ENCODE data around the gene ZDHHC6.

- TF ChIP-seq CTCF (IDR thresholded peaks at IDR 0.05), result peak in 2 of 5 experiments; percentile 9 to 52
- TF ChIP-seq EP300 (IDR thresholded peaks at IDR 0.05), result peak; percentile 23 to 67
- TF ChIP-seq POLR2A (IDR thresholded peaks at IDR 0.05), result peak in 1 of 2 donors; percentile 49
Observed at GRCh38 chr10:112446855-112447619, at the start of gene ZDHHC6, which contains the start of gene VTI1A.

Measured in tibial nerve (tissue), 4 donors.